GM21576 (cell line): ENCODE results near the gene DDX49.
"Not testable (repeated sequence)": the region's sequence is repeated elsewhere in the genome, so short reads cannot be mapped to it uniquely, and the experiment has no call there.

Experiments used
- ATAC-seq: cut with Tn5 transposase; IDR thresholded peaks from one replicate; pipeline ENCODE4 v1.9.1; 2021; ENCODE audit warnings: mild to moderate bottlenecking, moderate library complexity; ENCODE audit not compliant: unreplicated experiment

DDX49 gene

GRCh38 chr19:18940769-18941627 is 21.5 kb downstream of the DDX49 start, which contains the start of gene HOMER3:
HOMER3 (minus strand) TSS chr19:18941217; CDS start chr19:18938982, 2,235 bp downstream.
- ATAC-seq = no peak

GRCh38 chr19:18941628-18942354 is 22.3 kb downstream of the DDX49 start:
- no peak for ATAC-seq

- ATAC-seq = no peak
Observed at GRCh38 chr19:18942692-18943091, 23.2 kb downstream of the DDX49 start.

- no peak for ATAC-seq
Observed at GRCh38 chr19:18943465-18943864, 23.9 kb downstream of the DDX49 start.

- no peak for ATAC-seq
Observed at GRCh38 chr19:18945297-18945696, 25.8 kb downstream of the DDX49 start.

GRCh38 chr19:18946335-18946734 is 26.8 kb downstream of the DDX49 start:
- ATAC-seq = no peak

- ATAC-seq = no peak
Observed at GRCh38 chr19:18946918-18947317, 27.4 kb downstream of the DDX49 start.

- no peak for ATAC-seq
Observed at GRCh38 chr19:18948075-18948975, 28.8 kb downstream of the DDX49 start.

- no peak for ATAC-seq
Observed at GRCh38 chr19:18948976-18949356, 29.5 kb downstream of the DDX49 start.

- no peak for ATAC-seq
Observed at GRCh38 chr19:18949858-18950257, 30.3 kb downstream of the DDX49 start.

- no peak for ATAC-seq
Observed at GRCh38 chr19:18951721-18952281, 32.3 kb downstream of the DDX49 start.

- not testable (repeated sequence) for ATAC-seq
Observed at GRCh38 chr19:18952364-18953003, 33.0 kb downstream of the DDX49 start.

- no peak for ATAC-seq
Observed at GRCh38 chr19:18954094-18954493, 34.6 kb downstream of the DDX49 start.

- ATAC-seq = no peak
Observed at GRCh38 chr19:18955042-18955441, 35.5 kb downstream of the DDX49 start.

- no peak for ATAC-seq
Observed at GRCh38 chr19:18960370-18960769, 40.9 kb downstream of the DDX49 start.

- no peak for ATAC-seq
Observed at GRCh38 chr19:18961767-18962620, 42.5 kb downstream of the DDX49 start.

- no peak for ATAC-seq
Observed at GRCh38 chr19:18964121-18964520, 44.6 kb downstream of the DDX49 start.

GRCh38 chr19:18966307-18966706 is 46.8 kb downstream of the DDX49 start:
- ATAC-seq = no peak
